ENCODE results near the gene SPINDOC. TPM values are rescaled to one million over a fixed set of nuclear protein-coding genes. Genes with fewer than 3 reads are reported as not detected.

SPINDOC gene
- total RNA-seq, 1 donor from 2014 or later: 50.9 TPM

GRCh38 chr11:63866211-63866610 lies 53.0 kb downstream of the SPINDOC start:
- H3K4me3 ChIP-seq (ENCODE audit: low read depth, low read length): no peak overlapping the region
- DNase-seq (ENCODE audit: low read depth): no peak
- TF ChIP-seq CTCF (conservative IDR thresholded peaks at IDR 0.05; ENCODE audit: low read depth, low read length): no peak

GRCh38 chr11:63867511-63867910 lies 54.3 kb downstream of the SPINDOC start:
- no peak overlapping the region for H3K4me3 ChIP-seq (ENCODE audit: low read depth, low read length)
- TF ChIP-seq CTCF (conservative IDR thresholded peaks at IDR 0.05; ENCODE audit: low read depth, low read length): no peak
- no peak for DNase-seq (ENCODE audit: low read depth)

- DNase-seq (ENCODE audit: low read depth): no peak
- no peak for TF ChIP-seq CTCF (conservative IDR thresholded peaks at IDR 0.05; ENCODE audit: low read depth, low read length)
- H3K4me3 ChIP-seq (ENCODE audit: low read depth, low read length): no peak overlapping the region
Observed at GRCh38 chr11:63868399-63869064, 55.3 kb downstream of the SPINDOC start.

GRCh38 chr11:63869171-63869591 lies 55.9 kb downstream of the SPINDOC start:
- H3K4me3 ChIP-seq (ENCODE audit: low read depth, low read length): no peak overlapping the region
- no peak for TF ChIP-seq CTCF (conservative IDR thresholded peaks at IDR 0.05; ENCODE audit: low read depth, low read length)
- DNase-seq (ENCODE audit: low read depth): no peak

GRCh38 chr11:63869683-63870082 lies 56.4 kb downstream of the SPINDOC start:
- no peak for DNase-seq (ENCODE audit: low read depth)
- no peak for TF ChIP-seq CTCF (conservative IDR thresholded peaks at IDR 0.05; ENCODE audit: low read depth, low read length)
- no peak overlapping the region for H3K4me3 ChIP-seq (ENCODE audit: low read depth, low read length)

GRCh38 chr11:63870351-63871140 lies 57.3 kb downstream of the SPINDOC start:
- no peak overlapping the region for H3K4me3 ChIP-seq (ENCODE audit: low read depth, low read length)
- no peak for TF ChIP-seq CTCF (conservative IDR thresholded peaks at IDR 0.05; ENCODE audit: low read depth, low read length)
- no peak for DNase-seq (ENCODE audit: low read depth)
